Measurements from ENCODE around the gene SLC22A23. TPM values are rescaled to one million over a fixed set of nuclear protein-coding genes. Genes with fewer than 3 reads are reported as not detected.
A peak's percentile ranks its signal among the peaks of the same experiment; 100 is the strongest.

Gene SLC22A23
- polyA plus RNA-seq, 4 donors: 9.5 to 38.3 (median 15.0) TPM

GRCh38 chr6:3340894-3341293, 116.0 kb downstream of the SLC22A23 start:
- peaks cover 0 to 5% (median 0%) of the 10 kb centered on the region in 3 donors for H3K36me3 ChIP-seq (ENCODE audit: control insufficient read depth in 3 of 3, insufficient read depth in 2 of 3, low read depth in 1 of 3, low read length in 3 of 3)
- FAIRE-seq (no peak), DNase-seq (no peak)
- no peak overlapping the region for H3K4me3 ChIP-seq (ENCODE audit: low read depth in 1 of 3, low read length in 3 of 3)
- H3K27me3 ChIP-seq (ENCODE audit: control insufficient read depth in 3 of 3, insufficient read depth in 3 of 3, low read length in 3 of 3): no peaks in the 10 kb centered on the region
- WGBS, 3 donors: 71 to 83% (median 74%) methylated on average over 4 of the region's 4 CpGs
- H3K9me3 ChIP-seq (ENCODE audit: control insufficient read depth in 2 of 2, insufficient read depth in 1 of 2, low read depth in 1 of 2, low read length in 1 of 2): no peaks in the 10 kb centered on the region
- H3K4me1 ChIP-seq (ENCODE audit: control insufficient read depth in 3 of 3, insufficient read depth in 2 of 3, low read depth in 1 of 3, low read length in 2 of 3): peaks cover 0 to 19% (median 0%) of the 10 kb centered on the region in 3 donors
- peak overlapping the region in 1 of 3 donors; percentile 16 for H3K27ac ChIP-seq (ENCODE audit: low read depth in 1 of 3, low read length in 2 of 3)

DNA sequence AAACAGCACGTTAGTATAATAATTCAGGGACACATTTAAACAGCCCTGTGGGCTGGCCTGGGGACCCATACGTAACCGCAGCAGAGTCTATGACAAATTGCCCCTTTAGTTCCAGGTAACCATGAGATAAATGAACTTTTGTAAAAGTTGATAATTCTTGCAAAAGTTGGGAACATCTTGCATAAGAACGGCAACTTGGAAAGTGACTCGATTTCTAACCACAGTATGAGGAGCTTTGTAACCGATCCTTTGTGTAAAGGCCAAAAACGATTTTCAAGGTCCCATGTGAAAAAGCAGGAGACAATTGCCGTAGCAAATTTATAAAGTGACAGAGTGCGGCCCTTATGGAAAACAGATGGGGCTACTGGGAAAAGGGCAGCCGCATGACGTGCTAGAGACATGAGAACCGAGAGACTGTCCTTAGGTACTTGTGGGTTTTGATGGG, 116.5 kb downstream of the SLC22A23 start:
- peaks cover 0 to 19% (median 0%) of the 10 kb centered on the region in 3 donors for H3K4me1 ChIP-seq (ENCODE audit: control insufficient read depth in 3 of 3, insufficient read depth in 2 of 3, low read depth in 1 of 3, low read length in 2 of 3)
- no peak overlapping the region for H3K27ac ChIP-seq (ENCODE audit: low read depth in 1 of 3, low read length in 2 of 3)
- no peak for DNase-seq
- 83 to 92% (median 90%) methylated on average over 12 of the region's 12 CpGs for WGBS, 3 donors
- no peaks in the 10 kb centered on the region for H3K27me3 ChIP-seq (ENCODE audit: control insufficient read depth in 3 of 3, insufficient read depth in 3 of 3, low read length in 3 of 3)
- peaks cover 0 to 5% (median 0%) of the 10 kb centered on the region in 3 donors for H3K36me3 ChIP-seq (ENCODE audit: control insufficient read depth in 3 of 3, insufficient read depth in 2 of 3, low read depth in 1 of 3, low read length in 3 of 3)
- no peak for FAIRE-seq
- no peaks in the 10 kb centered on the region for H3K9me3 ChIP-seq (ENCODE audit: control insufficient read depth in 2 of 2, insufficient read depth in 1 of 2, low read depth in 1 of 2, low read length in 1 of 2)
- no peak overlapping the region for H3K4me3 ChIP-seq (ENCODE audit: low read depth in 1 of 3, low read length in 3 of 3)

GRCh38 chr6:3339811-3340210, 117.0 kb downstream of the SLC22A23 start:
- peaks cover 0 to 5% (median 0%) of the 10 kb centered on the region in 3 donors for H3K36me3 ChIP-seq (ENCODE audit: control insufficient read depth in 3 of 3, insufficient read depth in 2 of 3, low read depth in 1 of 3, low read length in 3 of 3)
- H3K9me3 ChIP-seq (ENCODE audit: control insufficient read depth in 2 of 2, insufficient read depth in 1 of 2, low read depth in 1 of 2, low read length in 1 of 2): no peaks in the 10 kb centered on the region
- no peak for DNase-seq
- WGBS, 3 donors: 85 to 95% (median 92%) methylated on average over 5 of the region's 5 CpGs
- FAIRE-seq: no peak
- no peak overlapping the region for H3K27ac ChIP-seq (ENCODE audit: low read depth in 1 of 3, low read length in 2 of 3)
- H3K4me3 ChIP-seq (ENCODE audit: low read depth in 1 of 3, low read length in 3 of 3): no peak overlapping the region
- no peaks in the 10 kb centered on the region for H3K27me3 ChIP-seq (ENCODE audit: control insufficient read depth in 3 of 3, insufficient read depth in 3 of 3, low read length in 3 of 3)
- peaks cover 0 to 19% (median 0%) of the 10 kb centered on the region in 3 donors for H3K4me1 ChIP-seq (ENCODE audit: control insufficient read depth in 3 of 3, insufficient read depth in 2 of 3, low read depth in 1 of 3, low read length in 2 of 3)

GRCh38 chr6:3337521-3338350, 119.1 kb downstream of the SLC22A23 start:
- no peak overlapping the region for H3K4me3 ChIP-seq (ENCODE audit: low read depth in 1 of 3, low read length in 3 of 3)
- peaks cover 0 to 12% (median 0%) of the 10 kb centered on the region in 3 donors for H3K4me1 ChIP-seq (ENCODE audit: control insufficient read depth in 3 of 3, insufficient read depth in 2 of 3, low read depth in 1 of 3, low read length in 2 of 3)
- WGBS, 3 donors: 67 to 73% (median 67%) methylated on average over 15 of the region's 15 CpGs
- H3K27ac ChIP-seq (ENCODE audit: low read depth in 1 of 3, low read length in 2 of 3): no peak overlapping the region
- no peak for FAIRE-seq
- peaks cover 0 to 5% (median 0%) of the 10 kb centered on the region in 3 donors for H3K36me3 ChIP-seq (ENCODE audit: control insufficient read depth in 3 of 3, insufficient read depth in 2 of 3, low read depth in 1 of 3, low read length in 3 of 3)
- peak in 1 of 2 donors; percentile 33 for DNase-seq
- H3K9me3 ChIP-seq (ENCODE audit: control insufficient read depth in 2 of 2, insufficient read depth in 1 of 2, low read depth in 1 of 2, low read length in 1 of 2): no peaks in the 10 kb centered on the region
- H3K27me3 ChIP-seq (ENCODE audit: control insufficient read depth in 3 of 3, insufficient read depth in 3 of 3, low read length in 3 of 3): no peaks in the 10 kb centered on the region

GRCh38 chr6:3336859-3337515, 119.9 kb downstream of the SLC22A23 start:
- FAIRE-seq (no peak), DNase-seq (no peak)
- Histone ChIP-seq H3K36me3 (ENCODE audit: control insufficient read depth in 3 of 3, insufficient read depth in 2 of 3, low read depth in 1 of 3, low read length in 3 of 3) (peaks cover 0 to 2% (median 0%) of the 10 kb centered on the region in 3 donors), H3K4me3 (ENCODE audit: low read depth in 1 of 3, low read length in 3 of 3) (no peak overlapping the region), H3K27me3 (ENCODE audit: control insufficient read depth in 3 of 3, insufficient read depth in 3 of 3, low read length in 3 of 3) (no peaks in the 10 kb centered on the region), H3K4me1 (ENCODE audit: control insufficient read depth in 3 of 3, insufficient read depth in 2 of 3, low read depth in 1 of 3, low read length in 2 of 3) (peaks cover 0 to 12% (median 0%) of the 10 kb centered on the region in 3 donors), H3K9me3 (ENCODE audit: control insufficient read depth in 2 of 2, insufficient read depth in 1 of 2, low read depth in 1 of 2, low read length in 1 of 2) (no peaks in the 10 kb centered on the region), H3K27ac (ENCODE audit: low read depth in 1 of 3, low read length in 2 of 3) (no peak overlapping the region)
- WGBS, 3 donors: 91 to 93% (median 92%) methylated on average over 5 of the region's 5 CpGs

- H3K27ac ChIP-seq (ENCODE audit: low read depth in 1 of 3, low read length in 2 of 3): no peak overlapping the region
- H3K4me1 ChIP-seq (ENCODE audit: control insufficient read depth in 3 of 3, insufficient read depth in 2 of 3, low read depth in 1 of 3, low read length in 2 of 3): peaks cover 0 to 12% (median 0%) of the 10 kb centered on the region in 3 donors
- no peak for DNase-seq
Observed at GRCh38 chr6:3336066-3336786, 120.6 kb downstream of the SLC22A23 start.

GRCh38 chr6:3335169-3335568, 121.7 kb downstream of the SLC22A23 start:
- Histone ChIP-seq H3K4me3 (ENCODE audit: low read depth in 1 of 3, low read length in 3 of 3) (no peak overlapping the region), H3K27me3 (ENCODE audit: control insufficient read depth in 3 of 3, insufficient read depth in 3 of 3, low read length in 3 of 3) (no peaks in the 10 kb centered on the region), H3K27ac (ENCODE audit: low read depth in 1 of 3, low read length in 2 of 3) (no peak overlapping the region), H3K9me3 (ENCODE audit: control insufficient read depth in 2 of 2, insufficient read depth in 1 of 2, low read depth in 1 of 2, low read length in 1 of 2) (no peaks in the 10 kb centered on the region), H3K4me1 (ENCODE audit: control insufficient read depth in 3 of 3, insufficient read depth in 2 of 3, low read depth in 1 of 3, low read length in 2 of 3) (peaks cover 0 to 8% (median 0%) of the 10 kb centered on the region in 3 donors), H3K36me3 (ENCODE audit: control insufficient read depth in 3 of 3, insufficient read depth in 2 of 3, low read depth in 1 of 3, low read length in 3 of 3) (peaks cover 0 to 2% (median 0%) of the 10 kb centered on the region in 3 donors)
- DNase-seq (no peak), FAIRE-seq (no peak)
- WGBS, 3 donors: 89 to 91% (median 90%) methylated on average over 6 of the region's 6 CpGs

More at GRCh38 chr6:3336066-3336786, 120.6 kb downstream of the SLC22A23 start:
- no peak overlapping the region for H3K4me3 ChIP-seq (ENCODE audit: low read depth in 1 of 3, low read length in 3 of 3)
- no peak for FAIRE-seq
- no peaks in the 10 kb centered on the region for H3K27me3 ChIP-seq (ENCODE audit: control insufficient read depth in 3 of 3, insufficient read depth in 3 of 3, low read length in 3 of 3)
- no peaks in the 10 kb centered on the region for H3K9me3 ChIP-seq (ENCODE audit: control insufficient read depth in 2 of 2, insufficient read depth in 1 of 2, low read depth in 1 of 2, low read length in 1 of 2)
- H3K36me3 ChIP-seq (ENCODE audit: control insufficient read depth in 3 of 3, insufficient read depth in 2 of 3, low read depth in 1 of 3, low read length in 3 of 3): peaks cover 0 to 2% (median 0%) of the 10 kb centered on the region in 3 donors
- 80 to 91% (median 84%) methylated on average over 11 of the region's 11 CpGs for WGBS, 3 donors

DNA sequence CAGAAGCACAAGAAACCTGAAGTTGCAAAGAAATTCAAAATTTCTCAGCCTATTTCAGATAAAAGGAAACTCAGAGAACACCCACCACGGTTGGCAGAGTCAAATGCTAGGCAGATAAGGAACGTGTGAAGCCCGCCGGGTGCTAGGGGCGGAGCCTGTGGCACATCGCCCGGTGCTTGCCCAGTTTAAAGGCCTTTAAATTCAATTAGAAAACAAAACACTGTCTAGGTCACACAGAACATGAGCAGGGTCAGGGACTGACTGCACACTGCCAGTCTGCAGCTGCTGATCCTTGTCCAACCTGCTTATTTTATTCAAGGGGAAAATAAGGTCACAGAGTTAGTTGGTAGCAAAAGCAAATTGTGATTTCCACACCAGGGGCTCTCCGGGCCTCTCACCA, 122.3 kb downstream of the SLC22A23 start:
- Histone ChIP-seq H3K36me3 (ENCODE audit: control insufficient read depth in 3 of 3, insufficient read depth in 2 of 3, low read depth in 1 of 3, low read length in 3 of 3) (peaks cover 0 to 8% (median 0%) of the 10 kb centered on the region in 3 donors), H3K27ac (ENCODE audit: low read depth in 1 of 3, low read length in 2 of 3) (no peak overlapping the region), H3K4me1 (ENCODE audit: control insufficient read depth in 3 of 3, insufficient read depth in 2 of 3, low read depth in 1 of 3, low read length in 2 of 3) (peaks cover 0 to 8% (median 0%) of the 10 kb centered on the region in 3 donors), H3K9me3 (ENCODE audit: control insufficient read depth in 2 of 2, insufficient read depth in 1 of 2, low read depth in 1 of 2, low read length in 1 of 2) (no peaks in the 10 kb centered on the region), H3K4me3 (ENCODE audit: low read depth in 1 of 3, low read length in 3 of 3) (no peak overlapping the region), H3K27me3 (ENCODE audit: control insufficient read depth in 3 of 3, insufficient read depth in 3 of 3, low read length in 3 of 3) (no peaks in the 10 kb centered on the region)
- WGBS, 3 donors: 11 to 34% (median 25%) methylated on average over 8 of the region's 8 CpGs
- FAIRE-seq (no peak), DNase-seq (no peak)
